Upper lobe of right lung (tissue), 1 donor: Measurements from ENCODE around the gene PABPC5. TPM values are rescaled to one million over a fixed set of nuclear protein-coding genes. Genes with fewer than 3 reads are reported as not detected.

Experiments used
- ATAC-seq: fragments of 200-7000 bp; cut with Tn5 transposase; one replicate; pipeline ENCODE4 v1.9.1; 2020; ENCODE audit warnings: mild to moderate bottlenecking, moderate library complexity
- DNase-seq: peaks from one replicate; pipeline ENCODE4 v3.0.0-alpha.2; 2020
- H3K27ac ChIP-seq: fragments of 200-600 bp; one replicate; pipeline ENCODE4 v1.8.0; 2022
- H3K27me3 ChIP-seq: fragments of 200-600 bp; one replicate; pipeline ENCODE4 v1.8.0; 2022; ENCODE audit warnings: mild to moderate bottlenecking
- H3K36me3 ChIP-seq: fragments of 200-600 bp; one replicate; pipeline ENCODE4 v1.8.0; 2022
- H3K4me1 ChIP-seq: fragments of 200-600 bp; one replicate; pipeline ENCODE4 v1.8.0; 2022
- H3K4me3 ChIP-seq: fragments of 200-600 bp; one replicate; pipeline ENCODE4 v1.8.0; 2022; ENCODE audit warnings: mild to moderate bottlenecking
- H3K9me3 ChIP-seq: fragments of 200-600 bp; one replicate; pipeline ENCODE4 v1.8.0; 2022
- CTCF ChIP-seq: fragments of 200-600 bp; IDR thresholded peaks from one replicate; pipeline ENCODE4 v1.8.0; 2022; ENCODE audit warnings: antibody characterized with exemption
- intact Hi-C: fragments of 100-400 bp; cut with DNase I; formaldehyde crosslinking; loops from one replicate; pipeline ENCODE4 v1.11.0; 2022
- long read RNA-seq: library from polyadenylated mRNA; unstranded; transcript quantifications from one replicate; pipeline ENCODE4 v2.0.0, GENCODE V29; 2021
- total RNA-seq: library from RNA; stranded (reverse); fragmentation: NEBNext Ultra II Directional; extraction: Animal tissue kit (Norgen Biotek cat#: 25700); gene quantifications from one replicate; pipeline ENCODE4 v1.2.1, GENCODE V29; 2021
- donor health status: DM: no; HTN: yes; CAD: no; lungs with severe emphysema.

Gene PABPC5
- total RNA-seq, result 1.9 TPM
- long read RNA-seq, partial matches to known transcripts, result 0 of 4 reads
- long read RNA-seq, other reads (novel, unspliced or antisense), result 2 of 4 reads

- peak; percentile 68 for DNase-seq
- intact Hi-C loops, result no loop called here
- Histone ChIP-seq H3K9me3 (no peaks in the 10 kb centered on the region), H3K27ac (peak within 1 kb of the TSS; percentile 66), H3K4me1 (no peaks in the 10 kb centered on the region), H3K4me3 (peak within 1 kb of the TSS; percentile 42), H3K27me3 (no peaks in the 10 kb centered on the region), H3K36me3 (no peaks in the 10 kb centered on the region)
- ATAC-seq, result peak; percentile 91
- TF ChIP-seq CTCF, result no peak
Measured at GRCh38 chrX:91434351-91435168, at the start of gene PABPC5. PABPC5 (plus strand) TSS chrX:91434839; CDS start chrX:91435578, 739 bp downstream.

GRCh38 chrX:91389026-91389425 is 45.6 kb upstream of the PABPC5 start:
- TF ChIP-seq CTCF, result no peak
- no peak for ATAC-seq
- intact Hi-C loops, result no loop called here
- H3K9me3 ChIP-seq, result no peaks in the 10 kb centered on the region
- no peak overlapping the region for H3K27ac ChIP-seq
- no peaks in the 10 kb centered on the region for H3K4me1 ChIP-seq
- DNase-seq, result no peak
- H3K27me3 ChIP-seq, result no peaks in the 10 kb centered on the region
- no peak overlapping the region for H3K4me3 ChIP-seq
- no peaks in the 10 kb centered on the region for H3K36me3 ChIP-seq

GRCh38 chrX:91414713-91415112 is 19.9 kb upstream of the PABPC5 start:
- no peak overlapping the region for H3K27ac ChIP-seq
- no peaks in the 10 kb centered on the region for H3K27me3 ChIP-seq
- DNase-seq (no peak), ATAC-seq (no peak)
- intact Hi-C loops, result no loop called here
- no peak overlapping the region for H3K4me3 ChIP-seq
- H3K4me1 ChIP-seq, result no peaks in the 10 kb centered on the region
- peak; percentile 39 for TF ChIP-seq CTCF
- no peaks in the 10 kb centered on the region for H3K36me3 ChIP-seq
- H3K9me3 ChIP-seq, result no peaks in the 10 kb centered on the region

GRCh38 chrX:91435395-91435794 is 756 bp downstream of the PABPC5 start:
- TF ChIP-seq CTCF, result no peak
- Histone ChIP-seq H3K27me3 (no peaks in the 10 kb centered on the region), H3K4me1 (no peaks in the 10 kb centered on the region), H3K36me3 (no peaks in the 10 kb centered on the region), H3K9me3 (no peaks in the 10 kb centered on the region), H3K4me3 (peak overlapping the region; percentile 42), H3K27ac (peak overlapping the region; percentile 66)
- ATAC-seq (no peak), DNase-seq (no peak)
- intact Hi-C loops, result no loop called here
